ENCODE data around the gene TEC.

- TF ChIP-seq CTCF (optimal IDR thresholded peaks at IDR 0.05 in 1 of 3, IDR thresholded peaks at IDR 0.05 in 1 of 3, conservative IDR thresholded peaks at IDR 0.05 in 1 of 3; ENCODE audit: extremely low read depth in 1 of 3, insufficient read depth in 2 of 3, low read length in 3 of 3) (no peak), EZH2 (IDR thresholded peaks at IDR 0.05; ENCODE audit: low read length) (no peak)
Measured at GRCh38 chr4:48134081-48134480, 135.6 kb downstream of the TEC start, which contains the start of gene TXK.

All from keratinocyte (primary cell).